GM12878 (cell line): ENCODE measurements around the gene TMEM163. TPM values are rescaled to one million over a fixed set of nuclear protein-coding genes. Genes with fewer than 3 reads are reported as not detected.

Experiments used
- ATAC-seq: fragments of 200-7000 bp; cut with Tn5 transposase; 3 replicates; pipeline ENCODE4 v1.9.1; 2020; ENCODE audit warnings: mild to moderate bottlenecking, moderate library complexity
- BruUV-seq: library from RNA; stranded (reverse); fragments of 400-500 nt; replicated peaks from 2 replicates; lab custom pipeline; 2021; lab: Mats Ljungman, UMichigan
- CTCF ChIA-PET: fragments of 300-600 bp; sonication (Branson Sonifier 250); formaldehyde crosslinking; extraction: SDS; loops from one replicate; lab custom pipeline; 2021; ENCODE audit warnings: inconsistent platforms; lab: Yijun Ruan, JAX
- POLR2A ChIA-PET: fragments of 350-600 bp; formaldehyde crosslinking; extraction: SDS; loops from one replicate; lab custom pipeline; 2021; ENCODE audit warnings: inconsistent platforms; lab: Charles Lee
- RAD21 ChIA-PET: fragments of 300-600 bp; sonication (Branson Sonifier 250); formaldehyde crosslinking; loops from one replicate; lab custom pipeline; 2023; ENCODE audit warnings: antibody characterized with exemption; ENCODE audit not compliant: unreplicated experiment; lab: Charles Lee
- SMC1A ChIA-PET: fragments of 300-600 bp; sonication (Branson Sonifier 250); formaldehyde crosslinking; loops from one replicate; lab custom pipeline; 2023; ENCODE audit not compliant: unreplicated experiment, uncharacterized antibody; lab: Charles Lee
- DNase-seq: peaks from one replicate; pipeline ENCODE4 v3.0.0-alpha.2; 2011; ENCODE audit warnings: low read depth, low spot score
- FAIRE-seq: peaks from 3 replicates; lab custom pipeline; 2011; peaks lifted over from hg19 to GRCh38; lab: Jason Lieb, UNC
- H2AFZ ChIP-seq: 2 replicates; pipeline ENCODE4 v1.6.0; 2011; ENCODE audit warnings: low read depth, low read length, control low read depth; ENCODE audit not compliant: control insufficient read depth
- H3K27ac ChIP-seq: 2 replicates; pipeline ENCODE4 v1.5.1; 2011; ENCODE audit warnings: control low read depth; ENCODE audit not compliant: control insufficient read depth, insufficient read depth
- H3K27me3 ChIP-seq, 2 experiments: replicated peaks in 1 of 2; 2 replicates each; pipeline versions ENCODE4 v1.6.0 to v1.6.1; 2011; ENCODE audit warnings: low read length in 1 of 2; ENCODE audit not compliant: control insufficient read depth in 2 of 2, insufficient read depth in 2 of 2
- H3K36me3 ChIP-seq, 2 experiments: 2 replicates each; pipeline ENCODE4 v1.5.1; 2011; ENCODE audit warnings: low read length in 1 of 2; ENCODE audit not compliant: control insufficient read depth in 2 of 2, insufficient read depth in 2 of 2
- H3K4me1 ChIP-seq: 2 replicates; pipeline ENCODE4 v1.6.1; 2011; ENCODE audit warnings: mild to moderate bottlenecking, low read length, moderate library complexity, mixed read lengths; ENCODE audit not compliant: control insufficient read depth, insufficient read depth
- H3K4me2 ChIP-seq: 2 replicates; pipeline ENCODE4 v1.6.0; 2011; ENCODE audit warnings: control low read depth; ENCODE audit not compliant: control insufficient read depth, insufficient read depth
- H3K4me3 ChIP-seq: fragments of 200-600 bp; sonication (generic); 2 replicates; pipeline ENCODE4 v1.5.1; 2016
- H3K79me2 ChIP-seq: 2 replicates; pipeline ENCODE4 v1.6.0; 2011; ENCODE audit warnings: low read length; ENCODE audit not compliant: control insufficient read depth, insufficient read depth
- H3K9ac ChIP-seq: 2 replicates; pipeline ENCODE4 v1.8.0; 2011; ENCODE audit warnings: low read length, control low read depth, mixed read lengths; ENCODE audit not compliant: control insufficient read depth, insufficient read depth
- H3K9me3 ChIP-seq: replicated peaks from 3 replicates; pipeline ENCODE4 v1.5.1; 2011; ENCODE audit warnings: mild to moderate bottlenecking, low read length; ENCODE audit not compliant: control insufficient read depth, insufficient read depth
- H4K20me1 ChIP-seq: 2 replicates; pipeline ENCODE4 v1.6.0; 2011; ENCODE audit not compliant: control insufficient read depth, insufficient read depth
- LARP7 ChIP-seq: fragments of 450-650 bp; IDR thresholded peaks from 2 replicates; pipeline ENCODE4 v1.6.1; 2017; ENCODE audit warnings: mild to moderate bottlenecking
- SMAD5 ChIP-seq: IDR thresholded peaks from 2 replicates; pipeline ENCODE4 v1.6.1; 2016; ENCODE audit warnings: antibody characterized with exemption, low read depth
- WGBS: methylation state at CpG from one replicate; pipeline ENCODE4 v1.1.6; 2016; ENCODE audit warnings: low lambda C conversion rate; ENCODE audit not compliant: insufficient replicate concordance, insufficient coverage; ENCODE audit errors: missing lambda C conversion rate; 5-methylcytosine and 5-hydroxymethylcytosine counted together
- in situ Hi-C: fragments of 300-500 bp; cut with MboI; formaldehyde crosslinking; loops from 9 replicates; pipeline ENCODE4 v1.14.3; 2018; ENCODE audit warnings: mixed read lengths
- intact Hi-C: fragments of 100-400 bp; cut with micrococcal nuclease; formaldehyde crosslinking; loops from one replicate; pipeline ENCODE4 v1.14.2; 2022; ENCODE audit not compliant: unreplicated experiment
- polyA plus RNA-seq, 11 experiments: library from polyadenylated mRNA; depleted of rRNA in 4 of 11; unstranded in 6 of 11; stranded (reverse) in 5 of 11; fragments of >200 nt; fragmentation: Nextera tagmentation in 4 of 11; fragmentation: Illumina TruSeq in 1 of 11; extraction: Ambion mirVana in 4 of 11; extraction: Trizol in 1 of 11; gene quantifications; 1 replicate in 1 of 11; 2 replicates in 10 of 11; pipeline versions ENCODE4 v1.2.1 to v1.2.3, GENCODE V29; 2011 to 2016; ENCODE audit warnings: inconsistent platforms in 2 of 11, missing spikeins in 2 of 11, low read depth in 1 of 11
- total RNA-seq, 4 experiments: library from RNA; depleted of rRNA in 3 of 4; stranded (reverse); fragments of >200 nt in 3 of 4; fragmentation: Illumina TruSeq in 1 of 4; extraction: Trizol in 1 of 4; gene quantifications; 2 replicates each; pipeline versions ENCODE4 v1.2.1 to v1.2.3, GENCODE V29; 2013 to 2021

Gene TMEM163
- total and polyA plus RNA-seq, 10 of the 15 experiments (the other 5 are each of a cell fraction or from before 2014, with no cell fraction given) = 0.05 to 0.11 (median 0.07) TPM; not detected in 4

DNA sequence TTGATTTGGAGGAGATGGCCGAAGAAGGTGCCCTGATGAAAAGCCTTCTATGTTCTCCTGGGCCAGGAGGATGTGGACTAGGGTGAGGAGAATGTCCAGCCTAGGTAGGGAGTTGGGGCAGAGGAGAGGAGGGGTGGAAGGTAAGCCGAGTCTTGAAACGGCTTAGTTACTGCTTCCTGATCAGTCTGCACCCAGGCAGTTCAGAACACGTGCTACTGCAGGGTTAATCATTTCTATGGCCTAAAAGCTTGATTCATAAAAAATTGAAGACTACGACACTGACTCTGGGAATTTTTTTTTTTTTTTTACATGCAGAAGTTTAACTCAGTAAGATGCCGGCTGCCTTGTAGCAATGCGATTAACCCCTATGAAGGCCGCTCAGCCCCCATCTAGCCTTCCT is 125.3 kb downstream of the TMEM163 start:
- no peak overlapping the region for H3K27ac ChIP-seq
- ATAC-seq (no peak), DNase-seq (no peak), FAIRE-seq (no peak)
- in situ Hi-C loops = no loop called here
- no peaks in the 10 kb centered on the region for H3K4me1 ChIP-seq
- H2AFZ ChIP-seq = no peak overlapping the region
- H3K4me2 ChIP-seq = no peak overlapping the region
- SMC1A ChIA-PET = no interaction called here
- CTCF ChIA-PET = interaction anchor here (1.0 kb wide), 1 partner anchor 24 kb away, joined by 3 read pairs; no protein-coding TSS in a partner anchor
- no peak overlapping the region for H3K9ac ChIP-seq
- no peak overlapping the region for H3K4me3 ChIP-seq
- POLR2A ChIA-PET = no interaction called here
- no peaks in the 10 kb centered on the region for H3K79me2 ChIP-seq
- no peak for TF ChIP-seq LARP7
- H4K20me1 ChIP-seq = no peaks in the 10 kb centered on the region
- peaks cover 12% of the 10 kb centered on the region; the same call in 2 of the 3 replicates for H3K9me3 ChIP-seq
- RAD21 ChIA-PET = no interaction called here
- 64% methylated on average over 8 of the region's 8 CpGs for WGBS
- BruUV-seq = no TSS peak
- no peaks in the 10 kb centered on the region for H3K27me3 ChIP-seq
- H3K36me3 ChIP-seq = no peaks in the 10 kb centered on the region
- intact Hi-C loops = no loop called here

DNA sequence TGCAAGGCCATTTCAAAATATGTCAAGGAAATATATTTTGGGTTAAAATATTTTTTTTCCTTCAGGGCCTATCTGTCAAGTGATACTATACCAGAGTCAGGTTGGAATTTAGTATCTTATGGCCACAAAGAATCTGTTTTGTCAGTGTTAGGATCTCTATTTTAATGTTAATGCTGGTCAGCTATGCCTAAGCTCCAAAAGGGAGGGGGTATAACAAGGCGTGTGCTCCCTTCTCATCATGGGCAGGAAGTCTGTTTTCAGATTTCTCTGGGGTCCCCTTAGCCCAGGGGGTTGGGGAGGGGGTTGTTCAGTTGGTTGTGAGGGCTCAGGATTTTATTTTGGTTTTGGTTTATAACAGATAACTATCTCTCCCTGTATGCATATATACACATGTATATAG is 126.4 kb downstream of the TMEM163 start:
- 0% methylated on average over 1 of the region's 1 CpG for WGBS
- Histone ChIP-seq H3K9ac (no peak overlapping the region), H3K27me3 (no peaks in the 10 kb centered on the region), H3K9me3 (peaks cover 12% of the 10 kb centered on the region; the same call in 2 of the 3 replicates), H4K20me1 (no peaks in the 10 kb centered on the region), H3K4me1 (no peaks in the 10 kb centered on the region), H3K79me2 (no peaks in the 10 kb centered on the region), H2AFZ (no peak overlapping the region), H3K27ac (no peak overlapping the region), H3K4me3 (no peak overlapping the region), H3K4me2 (no peak overlapping the region), H3K36me3 (no peaks in the 10 kb centered on the region)
- POLR2A ChIA-PET = no interaction called here
- DNase-seq (no peak), FAIRE-seq (no peak), ATAC-seq (no peak)
- CTCF ChIA-PET = interaction anchor here (1.0 kb wide), 2 partner anchors 11 to 23 kb away, joined by 3 read pairs; no protein-coding TSS in a partner anchor
- SMC1A ChIA-PET = interaction anchor here (0.7 to 1.4 kb wide), 2 partner anchors 11 to 17 kb away, joined by 3 read pairs; no protein-coding TSS in a partner anchor
- intact Hi-C loops (no loop called here), in situ Hi-C loops (no loop called here)
- RAD21 ChIA-PET = no interaction called here
- no peak for TF ChIP-seq SMAD5
- BruUV-seq = no TSS peak
